GM18907 (cell line): Measurements from ENCODE around the gene PTPDC1.

Experiments
- ATAC-seq: cut with Tn5 transposase; IDR thresholded peaks from one replicate; pipeline ENCODE4 v1.9.1; 2021; ENCODE audit warnings: mild to moderate bottlenecking, moderate library complexity; ENCODE audit not compliant: unreplicated experiment

Gene PTPDC1

GRCh38 chr9:94084314-94084713 lies at the start of gene PTPDC1:
PTPDC1 (plus strand) TSS chr9:94084464; CDS start chr9:94084531, 67 bp downstream.
- no peak for ATAC-seq

DNA sequence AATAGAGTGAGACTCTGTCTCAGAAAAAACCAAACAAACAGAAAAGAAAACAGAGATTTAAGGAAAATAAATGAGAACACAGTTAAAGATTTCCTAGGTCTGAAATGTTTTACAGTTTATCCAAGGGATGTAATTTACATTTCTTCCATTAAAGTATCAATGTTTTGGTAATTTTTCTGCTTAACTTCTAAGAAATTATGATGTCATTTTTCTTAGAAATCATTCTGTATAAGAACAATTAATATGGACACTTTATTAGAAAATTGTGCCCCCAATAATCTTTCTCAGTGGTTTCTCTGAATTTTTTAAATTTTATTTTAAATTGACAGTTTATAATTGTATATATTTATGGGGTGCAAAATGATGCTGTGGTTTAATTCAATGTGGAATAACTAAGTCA lies 49.8 kb upstream of the PTPDC1 start:
- no peak for ATAC-seq

- no peak for ATAC-seq
Observed at GRCh38 chr9:94039786-94040185, 44.5 kb upstream of the PTPDC1 start.

DNA sequence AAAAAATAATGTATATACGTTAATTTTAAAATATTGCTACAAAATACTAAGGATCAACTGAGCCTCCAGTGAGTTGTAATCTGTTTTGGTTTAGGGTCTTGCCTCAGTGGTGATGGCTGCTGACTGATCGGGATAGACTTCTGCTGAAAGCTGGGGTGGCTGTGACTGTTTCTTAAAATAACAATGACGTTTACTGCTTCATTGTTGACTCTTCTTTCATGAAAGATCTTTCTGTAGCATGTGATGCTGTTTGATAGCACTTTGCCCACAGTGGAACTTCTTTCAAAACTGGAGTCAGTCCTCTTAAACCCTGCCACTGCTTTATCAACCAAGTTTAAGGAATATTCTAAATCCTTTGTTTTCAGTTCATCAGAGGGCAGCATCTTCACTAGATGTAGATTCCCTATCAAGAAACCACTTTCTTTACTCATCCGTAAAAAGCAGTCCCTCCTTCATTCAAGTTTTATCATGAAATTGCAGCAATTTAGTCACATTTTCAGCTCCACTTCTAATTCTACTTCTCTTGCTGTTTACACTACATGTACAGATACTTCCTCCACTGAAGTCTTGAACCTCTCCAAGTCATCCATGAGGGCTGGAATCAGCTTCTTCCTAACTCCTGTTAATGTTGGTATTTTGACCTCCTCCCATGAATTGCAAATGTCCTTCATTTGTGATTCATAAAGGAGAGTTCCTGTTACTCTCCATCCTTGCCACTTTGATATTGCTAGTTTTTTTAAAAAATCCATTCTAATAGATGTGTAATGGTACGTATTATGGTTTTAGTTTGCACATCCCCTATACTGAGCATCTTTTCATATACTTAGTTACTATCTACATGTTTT lies 41.5 kb upstream of the PTPDC1 start:
- no peak for ATAC-seq

DNA sequence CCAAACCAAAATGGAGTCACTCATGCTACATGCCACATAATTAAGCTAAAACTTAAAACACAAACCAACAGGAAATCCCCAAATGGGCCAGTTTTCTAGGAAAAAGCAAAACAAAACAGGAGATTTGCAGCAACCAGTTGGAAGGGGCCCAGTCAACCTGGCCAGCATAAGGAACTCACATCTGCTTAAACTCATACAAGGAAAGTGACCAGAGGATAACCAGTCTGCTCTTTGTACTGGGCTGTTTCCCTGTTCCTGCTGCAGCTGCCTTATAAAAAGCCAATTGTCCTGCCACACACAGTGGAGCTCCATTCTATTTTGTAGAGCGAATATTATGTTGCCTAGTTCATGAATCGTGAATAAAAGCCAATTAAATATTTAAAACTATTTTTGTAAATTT lies 29.5 kb upstream of the PTPDC1 start:
- no peak for ATAC-seq

GRCh38 chr9:94056442-94056974 lies 27.8 kb upstream of the PTPDC1 start:
- no peak for ATAC-seq

DNA sequence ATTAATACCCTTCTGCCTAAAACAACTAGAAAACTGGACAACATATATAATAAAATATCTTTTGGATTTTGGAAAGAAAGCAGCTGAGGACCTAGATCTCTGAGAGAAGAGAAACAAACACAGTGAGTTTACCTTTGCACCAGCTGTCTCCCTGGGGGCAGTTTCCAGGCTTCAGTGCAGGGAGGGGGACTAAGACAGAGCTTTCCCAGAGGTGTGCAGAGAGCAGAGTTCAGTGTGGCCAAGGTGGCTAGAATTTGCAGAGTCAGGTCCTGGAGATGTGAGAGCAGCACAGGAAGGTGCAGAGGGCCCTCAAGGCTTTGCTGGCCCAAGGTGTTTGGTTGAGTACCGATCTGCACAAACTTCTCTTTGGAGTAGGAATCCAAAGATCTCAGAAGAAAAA lies 26.3 kb upstream of the PTPDC1 start:
- ATAC-seq, result no peak

DNA sequence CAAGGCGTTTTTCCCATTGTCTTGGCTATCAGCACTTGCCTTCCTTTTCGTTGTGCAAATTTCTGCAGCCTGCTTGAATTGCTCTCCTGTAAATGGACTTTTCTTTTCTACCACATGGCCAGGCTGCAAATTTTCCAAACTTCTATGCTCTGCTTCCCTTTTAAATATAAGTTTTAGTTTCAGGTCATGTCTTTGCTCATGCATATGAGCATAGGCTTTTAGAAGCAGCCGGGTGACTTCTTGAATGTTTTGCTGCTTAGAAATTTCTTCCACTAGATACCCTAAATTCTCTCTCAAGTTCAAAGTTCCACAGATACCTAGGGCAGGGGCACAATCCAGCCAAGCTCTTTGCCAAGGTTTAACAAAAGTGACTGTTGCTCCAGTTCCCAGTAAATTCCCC lies 22.4 kb upstream of the PTPDC1 start:
- no peak for ATAC-seq

DNA sequence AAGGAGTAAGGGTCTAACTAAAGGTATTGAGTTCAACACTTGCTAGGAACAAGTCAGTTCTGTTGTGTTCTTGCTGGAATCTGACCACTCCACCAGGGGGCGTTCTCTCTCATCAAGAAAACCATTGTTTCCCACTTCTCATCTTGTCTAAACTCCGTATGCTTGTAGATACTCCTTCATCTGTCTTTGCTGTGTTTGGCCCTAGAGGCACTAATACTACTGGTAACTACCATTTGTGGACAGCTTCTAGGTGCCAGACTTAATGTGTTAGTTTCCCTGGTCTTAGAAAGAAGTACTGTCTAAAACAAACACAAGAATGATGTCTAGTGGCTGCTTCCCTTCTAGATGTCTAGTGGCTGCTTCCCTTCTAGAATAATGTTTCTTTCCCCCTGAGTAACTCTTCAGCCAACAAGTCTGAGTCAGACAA lies 18.7 kb upstream of the PTPDC1 start:
- ATAC-seq, result peak; percentile 56

GRCh38 chr9:94068257-94068656 lies 16.0 kb upstream of the PTPDC1 start:
- no peak for ATAC-seq

- no peak for ATAC-seq
Observed at GRCh38 chr9:94076557-94076956, 7.7 kb upstream of the PTPDC1 start.

GRCh38 chr9:94078086-94078485 lies 6.2 kb upstream of the PTPDC1 start:
- ATAC-seq, result no peak

GRCh38 chr9:94079236-94079635 lies 5.0 kb upstream of the PTPDC1 start:
- no peak for ATAC-seq

DNA sequence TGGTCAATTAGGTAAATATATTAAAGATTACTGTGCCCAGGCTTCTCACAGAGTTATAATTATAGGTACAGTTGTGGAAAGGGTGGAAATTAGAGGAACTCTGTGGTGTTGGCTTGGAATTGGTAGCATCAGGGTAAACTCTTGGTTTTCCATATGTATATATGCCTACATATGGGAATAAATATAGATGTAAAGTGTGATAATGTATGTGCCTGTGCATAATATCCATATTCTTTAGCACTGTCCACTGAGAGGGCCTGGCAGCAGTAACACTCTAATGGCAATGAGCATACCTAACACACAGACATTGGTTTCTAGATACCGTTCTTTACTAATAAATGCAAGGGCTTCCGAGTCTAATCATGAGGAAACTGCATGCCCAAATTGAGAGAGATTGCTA lies 4.0 kb upstream of the PTPDC1 start:
- ATAC-seq, result no peak

DNA sequence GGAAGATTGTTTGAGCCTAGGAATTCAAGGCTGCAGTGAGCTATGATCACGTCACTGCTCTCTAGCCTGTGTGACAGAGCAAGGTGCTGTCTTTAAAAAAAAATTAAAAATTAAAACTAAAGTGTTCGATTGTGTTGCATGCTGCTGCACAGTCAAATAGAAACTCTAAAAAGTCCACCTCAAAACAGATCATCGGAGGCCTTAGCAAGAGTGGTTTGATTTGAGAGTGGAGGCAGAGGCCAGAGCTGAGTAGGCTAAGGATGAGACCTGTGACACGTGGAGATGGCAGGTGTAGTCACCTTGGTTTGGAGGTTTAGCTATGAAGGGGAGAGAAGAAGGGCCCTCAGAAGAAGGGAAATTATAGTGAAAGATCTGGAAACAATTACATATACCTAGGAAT lies 2.8 kb upstream of the PTPDC1 start:
- ATAC-seq, result no peak

DNA sequence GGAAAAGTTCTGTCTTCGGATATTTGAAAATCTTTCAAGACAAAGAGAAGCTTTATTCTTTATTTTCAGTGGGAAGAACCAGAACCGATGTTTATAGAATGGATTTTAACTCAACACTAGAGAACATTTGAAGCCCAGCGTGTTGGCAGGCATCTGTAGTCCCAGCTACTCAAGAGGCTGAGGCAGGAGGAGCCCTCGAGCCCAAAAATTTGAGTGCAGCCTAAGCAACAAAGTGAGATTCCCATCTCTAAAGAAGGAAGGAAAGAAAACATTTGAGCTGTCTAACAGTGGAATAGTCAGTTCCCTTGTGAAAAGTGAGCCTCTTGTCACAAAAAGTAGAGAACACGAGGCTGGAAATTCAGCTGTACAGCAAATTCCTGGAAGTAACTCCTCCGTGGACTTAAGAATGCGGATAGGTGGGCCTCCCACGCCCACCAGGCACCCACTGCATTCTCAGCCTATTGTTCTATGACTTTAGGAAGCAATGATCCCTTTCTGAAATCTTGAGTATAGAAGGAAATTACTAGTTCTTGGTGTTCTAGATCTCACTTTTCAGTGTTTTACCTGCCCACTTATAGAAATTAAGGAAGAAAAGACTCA lies 2.3 kb upstream of the PTPDC1 start:
- no peak for ATAC-seq

DNA sequence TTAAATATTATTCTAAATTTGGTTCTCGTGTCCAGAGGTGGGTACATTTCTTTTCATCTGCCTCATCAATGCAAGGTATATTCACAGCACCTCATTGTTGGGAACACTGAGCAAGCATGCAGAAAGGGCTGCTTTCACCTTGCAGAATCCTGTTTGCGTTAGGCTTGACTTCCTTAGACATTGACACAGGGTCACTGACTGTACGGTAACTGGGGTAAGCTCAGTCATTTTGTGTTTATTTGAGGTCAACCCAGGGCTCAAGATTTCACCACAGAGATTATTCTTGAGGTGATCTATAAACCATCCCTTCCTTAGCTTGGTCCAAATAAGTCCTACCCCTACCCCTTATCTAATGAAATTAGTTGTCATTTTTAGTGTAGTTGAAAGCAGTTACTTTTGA lies 1.7 kb upstream of the PTPDC1 start:
- no peak for ATAC-seq

DNA sequence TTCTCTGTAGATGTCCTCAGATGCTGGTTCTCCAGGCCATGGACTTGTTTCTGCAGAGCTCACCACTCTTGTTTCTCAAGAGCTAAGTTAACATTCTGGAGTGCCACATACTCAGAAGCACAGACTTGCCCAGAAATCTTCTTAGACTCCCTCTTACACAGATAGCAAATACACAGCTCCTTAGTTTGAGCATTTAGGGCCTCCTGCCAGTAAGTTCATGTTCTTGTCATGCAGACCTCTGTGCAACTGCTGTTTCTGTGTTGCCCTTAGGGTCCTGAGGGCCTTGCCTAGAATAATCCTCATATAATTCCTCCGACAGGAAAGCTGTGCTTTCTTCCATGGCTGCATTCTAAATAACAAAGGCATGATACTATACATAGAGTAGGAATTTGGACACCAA lies 1.3 kb upstream of the PTPDC1 start:
- ATAC-seq, result no peak

DNA sequence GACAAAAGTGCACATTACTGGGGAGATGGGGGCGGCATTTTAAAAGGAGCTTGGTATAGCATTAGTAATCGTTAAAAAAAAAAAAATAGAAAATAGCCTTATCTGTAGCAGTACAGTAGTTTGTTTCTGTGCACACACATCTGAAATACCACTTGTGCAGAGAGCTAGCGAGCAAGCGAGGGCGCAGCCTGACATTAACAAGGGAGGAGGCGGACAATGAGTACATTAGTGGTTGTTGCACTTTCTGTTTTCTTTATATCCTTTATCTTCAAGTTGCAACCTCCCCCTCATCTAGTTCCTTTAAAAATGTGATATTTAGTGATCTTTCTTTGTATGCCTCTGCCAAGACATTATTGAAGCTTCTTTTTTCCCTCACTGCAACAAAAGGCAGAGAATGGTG lies 880 bp upstream of the PTPDC1 start:
- ATAC-seq, result no peak

DNA sequence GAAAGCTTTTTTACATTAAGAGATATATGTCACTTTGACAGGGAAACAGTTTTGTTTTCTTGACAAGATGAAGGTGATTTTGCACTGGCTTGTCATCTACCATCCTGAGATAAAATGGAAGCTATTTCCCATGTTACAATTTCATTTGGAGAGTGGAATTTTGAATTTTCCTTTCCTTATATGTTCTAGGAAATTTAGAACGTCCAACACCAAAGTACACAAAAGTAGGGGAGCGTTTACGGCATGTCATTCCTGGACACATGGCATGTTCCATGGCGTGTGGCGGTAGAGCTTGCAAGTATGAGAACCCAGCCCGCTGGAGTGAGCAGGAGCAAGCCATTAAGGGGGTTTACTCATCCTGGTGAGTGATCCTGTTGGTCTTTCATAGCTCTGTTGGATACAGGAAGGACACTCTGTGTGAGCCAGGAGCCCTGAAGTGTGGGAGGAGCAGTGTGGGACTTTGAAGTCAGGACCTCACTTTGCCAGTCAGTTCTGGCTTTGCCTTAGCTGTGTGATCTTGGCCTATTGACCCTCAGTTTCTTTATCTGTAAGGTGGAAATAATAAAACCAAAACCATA lies 887 bp downstream of the PTPDC1 start:
- ATAC-seq, result no peak

- no peak for ATAC-seq
Observed at GRCh38 chr9:94086486-94087345, 2.5 kb downstream of the PTPDC1 start.
